SK-N-MC (cell line): ENCODE measurements around the gene MAMDC4.

Source experiments
- EZH2 ChIP-seq: fragments of 200-600 bp; sonication (generic); IDR thresholded peaks from one replicate; pipeline ENCODE4 v1.6.1; 2017; ENCODE audit warnings: antibody characterized with exemption
- FOXP2 ChIP-seq: optimal IDR thresholded peaks from 2 replicates; pipeline ENCODE3; 2011; ENCODE audit warnings: mild to moderate bottlenecking, moderate library complexity; ENCODE audit not compliant: insufficient read depth; ENCODE audit errors: extremely low read length, control extremely low read depth
- POLR2AphosphoS5 ChIP-seq: IDR thresholded peaks from 2 replicates; pipeline ENCODE4 v1.6.1; 2012; ENCODE audit warnings: mild to moderate bottlenecking, low read depth, low read length, borderline replicate concordance

GRCh38 chr9:136814725-136815421 is 37.3 kb upstream of the MAMDC4 start:
- no peak for TF ChIP-seq EZH2
- no peak for TF ChIP-seq FOXP2
- no peak for TF ChIP-seq POLR2AphosphoS5
